Lower leg skin (tissue), 3 donors: ENCODE data around the gene MDM2.

ENCODE experiments used
- CTCF ChIP-seq, 3 donors: fragments of 450-650 bp; IDR thresholded peaks; one replicate each; pipeline ENCODE4 v1.5.1; 2016; ENCODE audit warnings: antibody characterized with exemption in 3 of 3, mild to moderate bottlenecking in 3 of 3, moderate library complexity in 2 of 3
- POLR2A ChIP-seq, 2 donors: fragments of 450-650 bp; IDR thresholded peaks; one replicate each; pipeline ENCODE4 v1.6.1; 2016 to 2017; ENCODE audit warnings: antibody characterized with exemption in 2 of 2, mild to moderate bottlenecking in 1 of 2, moderate library complexity in 1 of 2

DNA sequence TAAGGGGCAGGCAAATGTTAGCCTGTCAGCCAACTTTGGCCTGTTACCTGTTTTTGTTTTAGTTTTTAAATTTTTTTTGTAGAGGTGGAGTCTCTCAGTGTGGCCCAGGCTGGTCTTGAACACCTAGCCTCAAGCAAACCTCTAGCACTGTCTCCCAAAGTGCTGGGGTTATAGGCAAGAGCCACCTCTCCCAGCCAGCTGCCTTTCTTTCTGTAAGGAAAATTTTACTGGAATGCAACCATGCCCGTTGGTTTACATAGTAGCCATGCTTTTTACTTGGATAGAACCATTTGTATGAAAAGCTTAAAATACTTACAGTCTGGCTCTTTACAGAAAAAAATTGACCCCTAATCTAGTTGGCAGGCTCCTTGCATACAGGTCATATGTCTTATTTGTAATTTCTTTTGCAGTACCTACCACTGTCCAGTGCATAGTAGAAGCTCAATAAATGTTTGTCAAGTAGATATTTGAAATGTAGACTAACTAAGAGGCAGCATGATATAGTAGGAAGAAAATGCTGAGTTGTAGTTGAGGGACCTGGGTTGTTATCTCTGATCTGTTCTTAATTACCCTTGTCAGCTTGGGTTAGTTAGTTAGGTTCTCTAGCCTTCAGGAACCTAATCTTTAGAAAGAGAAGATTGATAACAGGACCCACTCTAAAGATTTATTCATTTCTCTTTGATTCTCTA, 4.7 kb downstream of the MDM2 start:
- TF ChIP-seq CTCF (IDR thresholded peaks at IDR 0.05) (no peak), POLR2A (IDR thresholded peaks at IDR 0.05) (no peak)
